Tibial nerve (tissue), 4 donors: ENCODE measurements around the gene FHOD1.

Experiments
- EP300 ChIP-seq, 2 donors: sonication (generic); formaldehyde crosslinking; IDR thresholded peaks; one replicate each; pipeline ENCODE4 v1.6.1; 2017; ENCODE audit warnings: antibody characterized with exemption in 2 of 2, mild to moderate bottlenecking in 1 of 2
- TF ChIP-seq, protein P1 (sequence below), 5 experiments: fragments of 200-600 bp in 3 of 5; fragments of 450-650 bp in 2 of 5; sonication (generic) in 3 of 5; IDR thresholded peaks; one replicate each; pipeline ENCODE4 v1.5.1; 2016 to 2019; ENCODE audit warnings: antibody characterized with exemption in 5 of 5, mild to moderate bottlenecking in 3 of 5, moderate library complexity in 2 of 5

GRCh38 chr16:67296420-67296819 lies 49.1 kb upstream of the FHOD1 start:
- TF ChIP-seq, protein P1, sequence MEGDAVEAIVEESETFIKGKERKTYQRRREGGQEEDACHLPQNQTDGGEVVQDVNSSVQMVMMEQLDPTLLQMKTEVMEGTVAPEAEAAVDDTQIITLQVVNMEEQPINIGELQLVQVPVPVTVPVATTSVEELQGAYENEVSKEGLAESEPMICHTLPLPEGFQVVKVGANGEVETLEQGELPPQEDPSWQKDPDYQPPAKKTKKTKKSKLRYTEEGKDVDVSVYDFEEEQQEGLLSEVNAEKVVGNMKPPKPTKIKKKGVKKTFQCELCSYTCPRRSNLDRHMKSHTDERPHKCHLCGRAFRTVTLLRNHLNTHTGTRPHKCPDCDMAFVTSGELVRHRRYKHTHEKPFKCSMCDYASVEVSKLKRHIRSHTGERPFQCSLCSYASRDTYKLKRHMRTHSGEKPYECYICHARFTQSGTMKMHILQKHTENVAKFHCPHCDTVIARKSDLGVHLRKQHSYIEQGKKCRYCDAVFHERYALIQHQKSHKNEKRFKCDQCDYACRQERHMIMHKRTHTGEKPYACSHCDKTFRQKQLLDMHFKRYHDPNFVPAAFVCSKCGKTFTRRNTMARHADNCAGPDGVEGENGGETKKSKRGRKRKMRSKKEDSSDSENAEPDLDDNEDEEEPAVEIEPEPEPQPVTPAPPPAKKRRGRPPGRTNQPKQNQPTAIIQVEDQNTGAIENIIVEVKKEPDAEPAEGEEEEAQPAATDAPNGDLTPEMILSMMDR (IDR thresholded peaks at IDR 0.05): no peak
- no peak for TF ChIP-seq EP300 (IDR thresholded peaks at IDR 0.05)
